GM19328 (cell line): ENCODE data around the gene LRBA.
"Not testable (repeated sequence)": the region's sequence is repeated elsewhere in the genome, so short reads cannot be mapped to it uniquely, and the experiment has no call there.

Source experiments
- ATAC-seq: cut with Tn5 transposase; IDR thresholded peaks from one replicate; pipeline ENCODE4 v1.9.1; 2021; ENCODE audit warnings: mild to moderate bottlenecking, moderate library complexity; ENCODE audit not compliant: unreplicated experiment

Gene LRBA

DNA sequence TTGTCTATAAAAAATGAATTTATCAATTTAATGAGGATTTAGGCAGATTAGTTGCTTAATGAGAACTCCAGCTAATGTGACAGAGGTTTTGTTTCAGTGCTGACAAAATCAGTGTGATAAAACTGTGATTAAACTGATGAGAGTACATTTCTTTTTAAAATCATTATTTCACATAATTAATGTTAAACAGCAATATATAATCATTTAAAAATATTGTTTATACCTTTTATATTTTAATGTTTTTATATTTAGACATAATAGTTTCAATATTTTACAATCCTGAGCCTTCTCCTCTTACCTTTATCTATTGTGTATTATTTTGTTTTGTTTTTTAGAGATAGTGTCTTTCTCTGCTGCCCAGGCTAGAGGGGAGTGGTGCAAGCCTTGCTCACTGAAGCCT lies 480.3 kb downstream of the LRBA start:
- ATAC-seq, result no peak

- ATAC-seq, result no peak
Measured at GRCh38 chr4:150533673-150534072, 481.4 kb downstream of the LRBA start.

GRCh38 chr4:150525321-150525868 lies 489.7 kb downstream of the LRBA start:
- no peak for ATAC-seq

- ATAC-seq, result no peak
Measured at GRCh38 chr4:150518559-150518958, 496.5 kb downstream of the LRBA start.

- ATAC-seq, result no peak
Measured at GRCh38 chr4:150515135-150515534, 499.9 kb downstream of the LRBA start.

- ATAC-seq, result no peak
Measured at GRCh38 chr4:150514709-150515108, 500.4 kb downstream of the LRBA start.

DNA sequence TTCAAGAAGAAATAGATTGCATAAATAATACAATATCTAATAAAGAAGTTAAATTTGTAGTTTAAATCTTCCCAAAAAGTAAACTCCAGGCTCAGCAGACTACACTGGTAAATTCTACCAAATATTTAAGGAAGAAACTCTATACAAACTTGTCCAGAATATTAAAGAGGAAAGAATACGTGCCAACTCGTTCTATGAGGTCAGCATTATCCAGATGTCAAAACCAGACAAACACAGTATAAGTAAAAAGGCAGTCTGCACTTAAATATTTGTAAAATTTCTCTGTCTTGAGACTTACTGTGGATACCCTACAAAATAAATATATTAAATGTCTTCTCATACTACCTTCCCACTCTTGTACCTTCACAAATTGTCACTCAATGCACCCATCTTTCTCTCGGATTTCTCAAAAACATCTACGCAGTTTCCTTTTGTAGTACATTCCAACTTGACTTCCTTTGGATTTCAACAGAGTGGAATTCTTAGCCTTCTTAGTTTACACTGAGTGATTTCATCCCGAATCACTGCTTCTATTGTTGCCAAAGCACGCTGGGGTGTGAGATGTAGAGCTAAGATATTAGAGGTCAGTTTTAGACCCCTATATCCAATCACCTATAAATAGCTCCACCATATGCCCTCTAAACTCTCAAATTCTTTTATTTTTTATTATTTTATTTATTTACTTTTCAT lies 504.8 kb downstream of the LRBA start:
- no peak for ATAC-seq

DNA sequence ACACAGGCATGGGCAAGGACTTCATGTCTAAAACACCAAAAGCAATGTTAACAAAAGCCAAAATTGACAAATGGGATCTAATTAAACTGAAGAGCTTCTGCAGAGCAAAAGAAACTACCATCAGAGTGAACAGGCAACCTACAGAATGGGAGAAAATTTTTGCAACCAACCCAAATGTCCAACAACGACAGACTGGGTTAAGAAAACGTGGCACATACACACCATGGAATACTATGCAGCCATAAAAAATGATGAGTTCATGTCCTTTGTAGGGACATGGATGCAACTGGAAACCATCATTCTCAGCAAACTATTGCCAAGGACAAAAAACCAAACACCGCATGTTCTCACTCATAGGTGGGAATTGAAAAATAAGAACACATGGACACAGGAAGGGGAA lies 507.4 kb downstream of the LRBA start:
- ATAC-seq, result not testable (repeated sequence)

DNA sequence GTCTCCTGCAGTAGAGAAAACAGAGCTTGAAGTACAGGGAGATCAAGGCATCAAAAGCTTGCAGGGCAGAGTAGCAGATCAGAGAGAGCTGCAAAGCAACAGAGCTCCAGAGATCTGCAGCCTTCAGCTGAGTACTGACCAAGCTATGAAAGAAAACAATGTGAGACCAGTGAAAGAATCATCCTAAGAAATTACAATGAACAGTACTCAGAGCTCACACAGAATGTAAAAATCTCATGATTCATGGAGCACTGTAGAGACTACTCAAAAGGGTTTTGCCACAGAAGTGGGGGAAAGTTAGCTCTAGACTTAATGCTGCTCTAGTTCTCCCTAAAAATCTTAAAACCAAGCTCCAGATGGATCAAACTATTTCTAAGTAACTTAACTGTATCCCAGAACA lies 513.1 kb downstream of the LRBA start:
- ATAC-seq, result no peak

DNA sequence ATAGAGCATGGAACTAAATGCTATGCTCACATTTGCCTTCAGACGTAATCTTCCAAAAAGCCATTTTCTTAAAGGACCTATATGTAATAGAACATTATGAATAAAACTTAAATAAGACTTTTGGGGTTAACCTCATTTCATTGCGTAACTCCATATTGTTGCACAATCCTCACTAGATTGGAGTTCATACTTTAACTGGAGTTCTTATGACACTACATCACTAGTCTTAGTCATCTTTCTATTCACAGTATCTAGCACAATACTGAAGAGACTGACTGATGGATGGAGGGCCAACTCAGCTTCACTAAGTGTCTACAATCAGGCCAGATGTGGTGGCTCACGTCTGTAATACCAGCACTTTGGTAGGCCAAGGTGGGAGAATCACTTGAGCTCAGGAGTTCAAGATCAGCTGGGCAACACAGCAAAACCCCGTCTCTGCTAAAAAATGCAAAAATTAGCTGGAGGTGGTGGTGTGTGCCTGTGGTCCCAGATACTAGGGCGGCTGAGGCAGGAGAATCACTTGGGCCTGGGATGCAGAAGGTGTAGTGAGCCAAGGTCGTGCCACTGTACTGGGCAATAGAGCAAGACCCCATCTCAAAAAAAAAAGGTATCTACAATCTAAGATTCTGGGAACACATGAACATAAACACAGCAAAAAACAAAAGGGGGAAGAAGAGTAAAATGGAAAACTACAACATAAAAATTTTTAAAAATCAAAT lies 513.9 kb downstream of the LRBA start:
- ATAC-seq, result no peak

- ATAC-seq, result no peak
Measured at GRCh38 chr4:150497612-150498011, 517.5 kb downstream of the LRBA start.

DNA sequence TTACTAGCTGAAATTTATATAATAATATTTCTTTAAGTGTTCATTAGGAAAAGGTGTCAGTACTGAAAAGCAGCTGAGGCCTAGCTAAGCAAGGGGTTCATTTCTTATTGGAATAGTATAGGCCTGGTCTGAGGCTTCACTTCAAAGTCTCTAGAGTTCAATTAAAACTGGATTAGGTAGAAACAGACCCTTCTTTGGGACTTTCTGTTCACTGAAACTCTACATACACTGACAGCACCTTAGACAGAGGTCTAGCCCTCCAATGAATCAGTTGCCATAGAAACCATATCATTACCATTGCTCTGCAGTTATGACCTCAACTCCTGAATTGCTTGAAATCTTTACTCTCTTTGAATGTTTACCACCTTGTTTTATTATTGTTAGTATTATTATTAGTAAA lies 519.5 kb downstream of the LRBA start:
- no peak for ATAC-seq

DNA sequence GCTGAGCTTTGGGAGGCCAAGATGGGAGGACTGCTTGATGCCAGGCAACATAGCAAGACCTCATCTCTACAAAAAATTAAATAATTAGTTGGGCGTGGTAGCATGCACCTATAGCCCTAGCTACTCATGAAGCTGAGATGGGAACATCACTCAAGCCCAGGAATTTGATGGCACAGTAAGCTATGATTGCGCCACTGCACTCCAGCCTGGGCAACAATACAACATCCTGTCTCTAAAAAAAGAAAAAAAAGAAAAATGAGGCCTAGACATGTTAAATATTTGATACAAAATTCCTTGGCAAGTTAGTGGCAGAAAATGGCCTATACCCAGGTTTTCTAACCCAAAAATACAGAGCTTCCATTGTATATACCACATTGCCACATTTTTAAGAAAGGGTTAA lies 521.2 kb downstream of the LRBA start:
- no peak for ATAC-seq

GRCh38 chr4:150491132-150492049 lies 523.7 kb downstream of the LRBA start:
- ATAC-seq, result no peak

DNA sequence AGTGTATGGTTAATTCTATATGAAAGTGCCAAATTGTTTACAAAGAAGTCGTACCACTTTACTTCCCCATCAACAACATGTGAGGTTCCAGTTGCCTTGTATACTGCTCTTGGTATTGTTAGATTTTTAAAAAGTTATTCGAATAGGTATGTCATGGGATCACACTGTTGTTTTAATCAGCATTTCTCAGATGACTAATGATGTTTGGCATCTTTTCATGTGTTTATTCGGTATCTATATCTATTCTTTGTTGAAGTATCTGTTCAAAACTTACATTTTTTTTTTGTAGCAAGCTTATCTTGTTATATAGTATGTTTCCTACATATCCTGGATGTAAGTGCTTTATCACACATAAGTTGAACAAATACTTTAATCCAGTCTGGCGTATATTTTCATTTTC lies 532.5 kb downstream of the LRBA start:
- no peak for ATAC-seq

GRCh38 chr4:150479657-150480056 lies 535.4 kb downstream of the LRBA start:
- ATAC-seq, result no peak

- ATAC-seq, result no peak
Measured at GRCh38 chr4:150477869-150478268, 537.2 kb downstream of the LRBA start.

GRCh38 chr4:150476776-150477175 lies 538.3 kb downstream of the LRBA start:
- ATAC-seq, result no peak

- ATAC-seq, result no peak
Measured at GRCh38 chr4:150475763-150476162, 539.3 kb downstream of the LRBA start.

DNA sequence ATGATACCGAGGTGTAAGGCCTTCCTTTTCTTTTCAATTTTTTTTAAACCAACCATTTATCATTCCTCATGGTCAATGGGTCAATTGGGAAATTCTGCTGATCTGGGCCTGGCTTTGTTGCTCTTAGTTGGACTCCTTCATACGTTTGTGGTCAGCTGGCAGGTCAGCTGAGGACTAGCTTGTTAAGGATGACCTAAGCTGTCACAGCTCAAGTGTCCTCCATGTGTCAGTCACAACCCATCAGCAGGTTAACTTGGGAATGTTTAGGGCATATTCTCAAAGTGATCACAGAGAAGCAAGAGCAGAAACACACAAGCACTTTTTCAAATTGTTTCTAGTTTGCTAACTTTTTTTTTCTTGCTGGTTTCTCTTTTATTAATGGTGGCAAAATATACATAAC lies 550.6 kb downstream of the LRBA start:
- no peak for ATAC-seq

DNA sequence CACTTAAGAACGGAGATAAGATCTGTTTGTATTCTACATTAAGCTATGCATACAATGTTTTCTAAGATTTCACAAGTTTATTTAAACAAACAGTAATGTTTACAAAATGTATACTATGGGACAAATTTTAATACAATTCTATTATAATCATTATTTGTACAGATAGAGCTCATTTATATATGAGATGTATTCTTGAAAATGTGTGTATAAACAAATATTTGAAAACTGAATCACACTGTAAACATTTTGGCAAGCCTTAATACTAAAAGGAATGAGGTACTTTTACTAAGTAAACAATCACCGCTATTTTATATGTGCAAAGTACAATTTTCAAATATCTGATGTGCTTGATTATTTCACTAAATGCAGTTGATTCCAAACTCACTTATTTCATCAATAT lies 552.3 kb downstream of the LRBA start:
- ATAC-seq, result no peak
